Transverse colon (tissue), 4 donors: ENCODE data around the gene TBC1D16. TPM values are rescaled to one million over a fixed set of nuclear protein-coding genes. Genes with fewer than 3 reads are reported as not detected.

Experiments
- DNase-seq: peaks from one replicate; pipeline ENCODE4 v3.0.0-alpha.2; 2019
- H3K27ac ChIP-seq, 4 donors: fragments of 200-600 bp; sonication (generic); 2 replicates each; pipeline ENCODE4 v1.5.1; 2016 to 2018; ENCODE audit warnings: inconsistent platforms in 4 of 4
- H3K27me3 ChIP-seq: fragments of 200-600 bp; sonication (generic); 2 replicates; pipeline ENCODE4 v1.5.1; 2017; ENCODE audit warnings: inconsistent platforms
- H3K36me3 ChIP-seq, 4 donors: fragments of 200-600 bp; sonication (generic); 2 replicates each; pipeline ENCODE4 v1.5.1; 2017 to 2019; ENCODE audit warnings: inconsistent platforms in 4 of 4
- H3K4me1 ChIP-seq, 4 donors: fragments of 200-600 bp; sonication (generic); 2 replicates each; pipeline ENCODE4 v1.5.1; 2017 to 2020; ENCODE audit warnings: inconsistent platforms in 4 of 4
- H3K4me3 ChIP-seq, 4 donors: fragments of 200-600 bp; sonication (generic); 1 replicate in 1 of 4; 2 replicates in 3 of 4; pipeline versions ENCODE4 v1.5.1 to v1.6.1; 2017 to 2019; ENCODE audit warnings: inconsistent platforms in 4 of 4
- H3K9me3 ChIP-seq, 2 donors: fragments of 200-600 bp; sonication (generic); 2 replicates each; pipeline ENCODE4 v1.5.1; 2017 to 2019; ENCODE audit warnings: inconsistent platforms in 2 of 2
- CTCF ChIP-seq, 5 experiments: fragments of 200-600 bp in 3 of 5; fragments of 450-650 bp in 2 of 5; sonication (generic) in 3 of 5; IDR thresholded peaks; 1 replicate in 2 of 5; 2 replicates in 3 of 5; pipeline ENCODE4 v1.5.1; 2016 to 2017; ENCODE audit warnings: antibody characterized with exemption in 5 of 5, inconsistent platforms in 3 of 5, mild to moderate bottlenecking in 2 of 5, moderate library complexity in 1 of 5
- EP300 ChIP-seq: sonication (generic); formaldehyde crosslinking; IDR thresholded peaks from one replicate; pipeline ENCODE4 v1.6.1; 2017; ENCODE audit warnings: antibody characterized with exemption, low read depth
- POLR2A ChIP-seq: fragments of 450-650 bp; IDR thresholded peaks from one replicate; pipeline ENCODE4 v1.6.1; 2016; ENCODE audit warnings: antibody characterized with exemption, mild to moderate bottlenecking, moderate library complexity
- POLR2AphosphoS5 ChIP-seq, 3 donors: sonication (generic); formaldehyde crosslinking; IDR thresholded peaks; one replicate each; pipeline ENCODE4 v1.6.1; 2016; ENCODE audit warnings: antibody characterized with exemption in 3 of 3
- WGBS, 2 donors: methylation state at CpG; one replicate each; pipeline ENCODE4 v1.1.5; 2018; ENCODE audit warnings: low coverage in 1 of 2; 5-methylcytosine and 5-hydroxymethylcytosine counted together
- in situ Hi-C, 4 donors: fragments of 200-750 bp; cut with MboI; loops; one replicate each; pipeline versions ENCODE4 v1.15.0 to v1.15.1; 2017; ENCODE audit warnings: low sequenced_read_pairs in 3 of 4, low pct_ligation_motif_present in 1 of 4, low pct_unique_long_range_greater_than_20kb in 1 of 4
- intact Hi-C: fragments of 100-400 bp; cut with DNase I; formaldehyde crosslinking; loops from one replicate; pipeline ENCODE4 v1.15.1; 2023; ENCODE audit warnings: low total_unique reads
- total RNA-seq, 4 donors: library from RNA; depleted of rRNA; stranded (reverse); fragments of >200 nt; gene quantifications; one replicate each; pipeline ENCODE4 v1.1.0, GENCODE V29; 2016

The TBC1D16 gene
- total RNA-seq, 4 donors from 2014 or later, result 12.3 to 22.4 (median 18.1) TPM

DNA sequence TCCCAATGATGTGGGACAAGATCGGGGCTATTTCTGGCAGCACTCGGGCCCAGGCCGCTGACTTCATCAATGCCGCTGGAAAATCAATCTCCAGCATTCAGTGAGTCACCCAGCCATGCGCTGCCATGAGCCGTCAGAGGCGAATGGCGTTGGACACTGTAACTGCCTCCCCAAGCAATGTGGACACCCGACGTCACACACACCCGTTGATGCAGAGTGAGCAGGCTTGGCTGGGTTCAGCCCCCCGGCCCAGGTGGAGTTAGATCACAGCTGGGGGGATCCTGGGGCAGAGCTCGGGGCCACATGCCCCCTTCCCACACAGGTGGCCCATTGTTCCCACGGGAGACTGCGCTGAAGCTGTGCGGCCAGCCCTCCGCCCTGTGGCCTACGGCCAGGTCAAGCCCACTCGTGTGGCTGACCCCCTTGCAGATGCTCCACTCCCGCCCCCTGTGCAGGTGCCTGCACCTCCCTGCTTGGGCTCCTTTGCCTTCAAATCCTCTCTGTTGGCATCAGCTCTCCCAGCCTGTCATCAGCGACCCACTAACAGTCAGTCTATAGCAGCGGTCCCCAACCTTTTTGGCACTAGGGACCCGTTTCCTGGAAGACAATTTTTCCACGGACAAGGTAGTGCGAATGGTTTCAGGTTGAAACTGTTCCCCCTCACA lies 89.9 kb downstream of the TBC1D16 start:
- intact Hi-C loops, result no loop called here
- no peak for DNase-seq
- no peaks in the 10 kb centered on the region for H3K9me3 ChIP-seq
- TF ChIP-seq CTCF (IDR thresholded peaks at IDR 0.05) (no peak), EP300 (no peak), POLR2AphosphoS5 (IDR thresholded peaks at IDR 0.05) (no peak), POLR2A (no peak)
- no peaks in the 10 kb centered on the region for H3K4me1 ChIP-seq
- H3K4me3 ChIP-seq, result no peak overlapping the region
- no peak overlapping the region for H3K27ac ChIP-seq
- WGBS, 2 donors, result 94 to 98% methylated on average over 5 to 25 of the region's 25 CpGs
- H3K27me3 ChIP-seq, result no peaks in the 10 kb centered on the region
- no peaks in the 10 kb centered on the region for H3K36me3 ChIP-seq
- in situ Hi-C loops, result no loop called here

- H3K27ac ChIP-seq, result no peak overlapping the region
- WGBS, 2 donors, result 93 to 100% methylated on average over 1 to 31 of the region's 31 CpGs
- intact Hi-C loops, result no loop called here
- no peaks in the 10 kb centered on the region for H3K36me3 ChIP-seq
- H3K9me3 ChIP-seq, result no peaks in the 10 kb centered on the region
- TF ChIP-seq CTCF (IDR thresholded peaks at IDR 0.05) (no peak), POLR2A (no peak), EP300 (no peak), POLR2AphosphoS5 (IDR thresholded peaks at IDR 0.05) (no peak)
- DNase-seq, result no peak
- H3K4me3 ChIP-seq, result no peak overlapping the region
- no peaks in the 10 kb centered on the region for H3K4me1 ChIP-seq
- H3K27me3 ChIP-seq, result no peaks in the 10 kb centered on the region
- in situ Hi-C loops, result no loop called here
These were observed 90.8 kb downstream of the TBC1D16 start for GRCh38 chr17:79944821-79945391.

DNA sequence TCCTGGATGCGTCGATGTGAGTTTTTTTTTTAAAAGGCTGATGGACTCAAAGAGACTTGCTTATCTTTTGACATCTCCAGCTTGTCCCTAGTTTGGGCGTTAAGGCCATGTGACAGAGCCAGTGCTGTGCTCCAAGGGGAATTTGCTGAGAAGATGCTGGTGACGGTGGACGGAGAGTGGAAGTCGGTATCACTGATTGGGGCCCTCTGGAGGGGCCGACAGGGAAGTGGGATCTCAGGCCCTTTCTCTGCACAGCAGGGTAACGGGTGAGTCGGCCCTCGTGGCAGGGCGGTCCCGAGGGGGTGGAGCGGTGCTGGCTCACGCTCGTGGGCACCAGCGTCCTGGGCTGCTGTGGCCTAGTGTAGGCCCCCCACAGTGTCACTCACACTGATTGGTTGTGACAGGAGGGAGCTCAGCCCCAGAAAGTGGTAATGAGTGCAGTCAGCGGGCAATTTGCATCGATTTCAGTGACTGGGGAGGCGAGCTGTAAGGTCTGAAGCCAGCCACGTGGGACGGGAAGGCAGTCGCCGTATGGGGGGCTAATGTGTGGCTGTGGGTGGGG lies 91.3 kb downstream of the TBC1D16 start:
- in situ Hi-C loops (no loop called here), intact Hi-C loops (no loop called here)
- Histone ChIP-seq H3K27me3 (no peaks in the 10 kb centered on the region), H3K27ac (no peak overlapping the region), H3K9me3 (no peaks in the 10 kb centered on the region), H3K4me1 (no peaks in the 10 kb centered on the region), H3K36me3 (no peaks in the 10 kb centered on the region), H3K4me3 (no peak overlapping the region)
- DNase-seq, result no peak
- TF ChIP-seq POLR2A (no peak), CTCF (IDR thresholded peaks at IDR 0.05) (no peak), EP300 (no peak), POLR2AphosphoS5 (IDR thresholded peaks at IDR 0.05) (no peak)
- 90 to 95% methylated on average over 9 to 22 of the region's 23 CpGs for WGBS, 2 donors

DNA sequence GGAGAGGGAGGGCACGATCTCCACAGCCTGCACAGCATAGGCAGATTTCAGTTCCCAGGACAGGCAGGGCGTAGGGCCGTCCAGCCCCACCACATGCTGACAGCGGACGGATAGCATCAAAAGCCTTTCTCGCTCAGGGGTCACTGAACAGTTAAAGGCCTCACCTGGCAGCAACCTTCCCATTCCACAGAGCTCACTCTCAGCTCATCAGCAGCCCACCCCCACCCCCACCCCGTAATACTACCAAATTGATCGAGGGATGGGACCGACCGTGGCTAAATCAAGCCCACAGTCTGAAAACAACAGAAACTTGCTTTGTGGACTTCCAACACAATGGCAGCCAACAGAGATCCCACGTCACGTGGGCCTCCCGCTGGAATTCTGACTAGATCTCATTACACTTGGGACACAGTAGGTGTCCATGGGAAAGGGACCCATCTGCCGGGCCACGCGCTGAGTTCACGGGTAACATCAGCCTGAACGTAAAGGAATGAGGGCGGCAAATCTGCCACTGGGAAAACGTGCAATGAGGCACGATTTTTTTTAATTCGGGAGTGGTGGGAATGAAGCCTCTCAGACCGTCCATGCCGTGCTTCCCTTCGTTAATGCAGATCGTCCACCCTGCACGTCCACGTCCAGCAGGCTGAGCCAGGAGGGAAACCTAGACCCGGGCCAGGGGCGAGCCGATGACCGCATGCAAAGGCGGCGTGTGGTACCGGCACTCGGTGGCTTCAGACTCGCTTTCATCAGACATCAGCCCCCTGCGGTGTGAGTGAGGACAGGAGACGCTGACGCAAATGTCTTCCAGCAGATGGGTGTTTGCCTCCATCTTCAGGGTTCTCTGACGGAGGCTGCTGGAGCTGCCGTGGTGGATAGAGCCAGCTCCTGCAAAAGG lies 92.1 kb downstream of the TBC1D16 start:
- no peaks in the 10 kb centered on the region for H3K36me3 ChIP-seq
- no peaks in the 10 kb centered on the region for H3K4me1 ChIP-seq
- no peak overlapping the region for H3K4me3 ChIP-seq
- DNase-seq, result peak; percentile 5
- no peaks in the 10 kb centered on the region for H3K27me3 ChIP-seq
- in situ Hi-C loops (no loop called here), intact Hi-C loops (no loop called here)
- H3K9me3 ChIP-seq, result no peaks in the 10 kb centered on the region
- TF ChIP-seq POLR2AphosphoS5 (IDR thresholded peaks at IDR 0.05), result no peak
- TF ChIP-seq CTCF (IDR thresholded peaks at IDR 0.05), result no peak
- no peak for TF ChIP-seq POLR2A
- no peak for TF ChIP-seq EP300
- no peak overlapping the region for H3K27ac ChIP-seq
- 92 to 94% methylated on average over 3 to 42 of the region's 42 CpGs for WGBS, 2 donors
